Hepatocyte (in vitro differentiated cells): ENCODE measurements around the gene EGFL8.

Experiments used
- CTCF ChIP-seq: fragments of 200-600 bp; sonication (generic); IDR thresholded peaks from 2 replicates; pipeline ENCODE4 v1.5.1; 2016; ENCODE audit warnings: antibody characterized with exemption, mild to moderate bottlenecking; ENCODE audit not compliant: poor library complexity
- EZH2 ChIP-seq: fragments of 200-600 bp; sonication (generic); IDR thresholded peaks from 2 replicates; pipeline ENCODE4 v1.6.1; 2016; ENCODE audit warnings: antibody characterized with exemption, mild to moderate bottlenecking, borderline replicate concordance

DNA sequence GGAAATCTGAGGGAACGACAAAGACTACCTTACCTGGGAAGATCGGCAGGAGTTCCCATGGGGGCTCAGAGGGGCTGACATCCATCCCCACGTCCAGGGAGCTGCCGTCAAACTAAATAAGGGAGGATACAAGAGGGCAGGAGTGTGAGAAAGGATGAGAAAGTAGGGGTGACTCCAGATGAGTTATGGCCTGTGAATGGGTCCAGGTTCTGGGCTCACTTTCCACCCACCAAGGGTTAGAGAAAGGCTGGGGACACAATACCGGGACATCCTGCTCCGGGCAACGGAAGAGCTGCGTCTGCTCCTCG lies 37.0 kb upstream of the EGFL8 start:
- TF ChIP-seq CTCF (no peak), EZH2 (no peak)
